HCEC 1CT (cell line): ENCODE data around the gene HSD17B8.

Source experiments
- DNase-seq: peaks from one replicate; pipeline ENCODE4 v3.0.0-alpha.2; 2017

The HSD17B8 gene

DNA sequence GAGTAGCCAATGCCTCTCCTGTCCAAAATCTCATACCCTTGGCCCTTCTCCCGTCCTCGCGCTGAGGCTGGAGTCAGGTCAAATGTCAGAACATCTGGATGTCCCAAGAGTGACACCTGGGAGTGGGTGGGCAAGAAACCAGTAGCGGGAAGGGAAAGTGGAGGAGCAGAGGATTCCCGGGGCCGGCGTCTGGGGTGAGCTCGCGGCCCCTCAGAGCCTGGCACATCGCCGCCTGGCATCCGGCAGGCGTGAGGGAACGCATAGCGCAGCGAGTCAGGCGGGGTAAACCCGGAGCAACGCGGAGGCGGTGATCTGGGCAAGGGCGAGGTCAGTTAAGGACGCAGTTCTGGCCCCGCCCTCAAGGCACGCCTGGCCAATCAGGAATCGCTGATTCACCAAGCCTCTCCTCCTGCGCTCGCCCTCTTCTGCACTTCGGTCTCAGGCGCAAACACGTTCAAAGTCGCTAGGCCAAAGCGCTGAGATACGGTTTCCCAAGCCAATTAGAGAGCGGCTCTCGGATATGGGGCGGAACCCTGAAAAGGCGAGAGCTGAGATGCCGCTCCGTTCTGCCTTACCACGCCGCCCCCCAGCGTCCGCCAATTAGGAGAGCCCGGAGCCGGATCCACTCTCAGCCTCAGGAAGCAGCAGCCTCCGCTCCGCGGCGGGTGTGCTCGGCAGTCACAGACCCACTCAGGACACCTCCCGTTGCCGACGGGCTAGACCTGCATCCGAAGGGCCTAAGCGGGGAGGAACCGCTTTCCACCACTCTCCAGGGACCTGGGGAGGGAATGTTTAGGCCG is 44.7 kb downstream of the HSD17B8 start:
- DNase-seq, result peak; percentile 100

DNA sequence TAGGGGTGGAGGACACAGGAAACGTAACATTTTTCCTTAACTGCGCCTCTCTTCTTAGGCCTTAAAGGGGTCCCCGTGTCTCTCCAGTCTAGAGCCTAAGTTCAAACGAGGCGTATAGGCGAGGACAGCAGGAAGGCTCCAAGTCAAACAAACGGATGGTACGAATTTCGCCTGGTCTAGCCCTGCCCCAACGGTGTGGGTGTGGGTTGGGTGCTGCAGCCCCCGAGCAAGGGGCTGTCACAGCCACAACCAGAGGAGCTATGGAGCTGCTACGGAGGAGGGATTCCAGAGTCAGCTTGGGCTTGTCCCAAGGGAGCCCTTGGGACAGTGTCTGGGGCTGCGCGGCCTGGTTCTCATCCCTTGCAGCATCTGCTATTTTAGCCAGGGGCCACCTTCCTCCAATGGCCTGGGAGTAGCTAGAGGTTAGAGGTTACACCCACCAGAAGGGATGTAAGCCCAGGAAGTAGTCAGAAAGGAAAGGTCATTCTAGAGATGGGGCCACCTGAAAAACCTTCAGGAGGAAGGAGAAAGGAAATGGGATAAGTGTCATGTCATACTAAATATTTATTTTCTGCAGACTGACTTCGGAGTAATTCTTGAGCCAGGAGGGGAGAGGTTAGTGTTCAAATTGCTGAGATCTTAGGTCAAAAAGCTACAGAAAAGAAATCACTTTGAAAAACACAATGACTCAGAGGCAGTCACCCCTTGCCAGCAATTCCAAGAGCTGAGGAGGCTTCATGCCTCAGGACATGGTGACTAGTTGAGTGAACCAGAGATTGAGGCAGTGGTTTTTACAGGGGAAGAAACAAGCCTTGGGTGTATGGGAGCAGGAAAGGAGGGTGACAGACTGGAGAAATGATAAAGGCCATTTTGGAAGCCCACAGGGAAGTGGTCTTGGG is 45.5 kb downstream of the HSD17B8 start:
- DNase-seq, result peak; percentile 80

DNA sequence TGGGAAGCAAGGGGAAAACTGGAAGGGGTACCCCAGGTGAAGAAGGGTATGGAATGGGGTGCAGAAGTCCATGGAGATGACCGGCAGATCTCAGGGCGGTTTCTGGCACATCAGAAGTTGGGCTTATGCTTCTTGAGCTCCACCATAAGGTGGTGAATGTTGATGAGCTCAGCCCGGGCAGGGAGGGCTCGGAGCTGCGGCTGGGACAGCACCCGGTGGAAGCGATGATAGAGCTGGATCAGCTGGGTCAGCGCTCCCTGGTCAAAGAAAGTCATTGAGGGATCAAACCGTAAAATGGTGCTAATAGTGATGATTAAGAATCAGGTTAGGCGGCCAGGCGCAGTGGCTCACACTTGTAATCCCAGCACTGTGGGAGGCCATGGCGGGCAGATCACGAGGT is 46.3 kb downstream of the HSD17B8 start:
- no peak for DNase-seq

DNA sequence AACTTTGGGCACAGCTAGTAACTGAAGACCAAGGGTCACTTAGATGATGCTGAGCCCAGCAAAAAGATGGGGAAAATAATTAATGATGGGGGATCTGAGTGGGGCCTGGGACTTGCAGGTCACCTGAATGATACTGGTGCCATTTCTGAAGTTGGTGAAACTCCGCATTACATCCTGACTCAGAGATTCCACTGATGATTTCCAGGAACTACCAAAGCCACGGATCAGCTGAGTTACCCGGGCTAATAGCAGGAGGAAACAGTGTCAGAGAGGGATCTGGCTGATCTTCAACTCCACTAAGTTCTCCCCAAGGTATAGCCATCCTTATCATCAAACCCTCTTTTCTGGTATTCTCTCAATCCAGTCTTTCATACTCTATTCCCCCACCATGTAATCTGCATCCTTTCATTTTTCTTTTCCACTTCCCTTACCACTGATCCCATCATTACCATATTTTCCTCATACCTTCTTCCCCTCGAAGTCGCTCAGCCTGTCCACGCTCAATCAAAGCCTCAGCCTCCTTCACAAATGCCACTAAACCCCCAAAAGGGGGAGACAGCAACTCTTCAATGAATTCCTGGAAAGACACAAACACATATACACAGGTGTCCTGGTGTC is 47.0 kb downstream of the HSD17B8 start:
- no peak for DNase-seq

DNA sequence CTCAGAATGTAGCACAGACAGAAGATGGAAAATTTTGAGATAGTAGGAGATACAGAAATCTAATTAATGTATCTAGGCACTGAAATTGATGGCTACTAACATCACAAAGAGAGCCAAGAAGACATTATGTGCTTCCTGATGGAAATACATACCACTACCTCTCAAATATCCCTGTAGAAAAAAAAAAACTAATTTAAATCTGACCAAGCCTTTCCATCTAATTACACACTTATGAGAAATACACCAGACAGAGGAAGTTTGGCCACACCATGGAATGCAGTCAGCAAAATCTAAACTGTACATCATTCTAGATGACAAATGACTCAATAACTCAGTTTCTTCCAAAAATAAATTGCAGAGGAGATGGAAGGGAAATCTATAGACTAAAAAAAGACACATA is 48.3 kb downstream of the HSD17B8 start:
- peak; percentile 57 for DNase-seq

DNA sequence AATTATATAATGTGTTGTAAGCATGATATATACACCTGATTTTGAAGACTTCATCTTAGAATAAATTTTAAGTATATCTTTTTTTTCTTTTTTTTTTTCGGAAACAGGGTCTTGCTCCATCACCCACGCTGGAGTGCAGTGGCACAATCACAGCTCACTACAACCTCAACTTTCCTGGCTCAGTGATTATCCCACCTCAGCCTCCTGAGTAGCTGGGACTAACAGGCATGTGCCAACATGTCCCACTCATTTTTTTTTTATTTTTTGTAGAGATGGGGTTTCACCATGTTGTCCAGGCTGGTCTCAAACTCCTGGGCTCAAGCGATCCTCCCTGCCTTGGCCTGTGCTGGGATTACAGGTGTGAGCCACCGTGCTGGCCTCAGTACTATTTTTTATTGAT is 50.1 kb downstream of the HSD17B8 start:
- DNase-seq, result no peak
